Retina (tissue), 1 donor: Measurements from ENCODE around the gene PRR15L.
"Not testable (repeated sequence)": the region's sequence is repeated elsewhere in the genome, so short reads cannot be mapped to it uniquely, and the experiment has no call there.

Experiments
- DNase-seq: peaks from one replicate; pipeline ENCODE4 v3.0.0-alpha.2; 2016

Gene PRR15L

GRCh38 chr17:47929218-47930000 lies 28.3 kb downstream of the PRR15L start:
- DNase-seq: no peak

DNA sequence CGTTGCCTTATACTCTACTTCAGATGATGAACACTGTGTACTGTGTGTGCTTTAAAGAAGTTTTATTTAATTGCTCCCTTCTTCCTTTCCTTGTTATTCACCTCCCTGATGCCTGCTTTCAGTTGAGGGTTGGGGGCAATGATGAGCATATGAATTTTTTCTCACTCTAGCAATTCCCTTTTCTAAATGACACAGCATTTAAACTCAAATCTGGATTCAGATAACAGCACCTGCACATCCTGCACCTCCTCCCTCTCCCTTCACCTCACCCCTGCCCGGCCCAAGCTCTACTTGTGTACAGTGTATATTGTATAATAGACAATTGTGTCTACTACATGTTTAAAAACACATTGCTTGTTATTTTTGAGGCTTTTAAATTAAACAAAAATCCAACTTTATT lies 29.3 kb downstream of the PRR15L start:
- no peak for DNase-seq

GRCh38 chr17:47927821-47928400 lies 29.8 kb downstream of the PRR15L start:
- no peak for DNase-seq

GRCh38 chr17:47925678-47925988 lies 32.0 kb downstream of the PRR15L start:
- DNase-seq: no peak

DNA sequence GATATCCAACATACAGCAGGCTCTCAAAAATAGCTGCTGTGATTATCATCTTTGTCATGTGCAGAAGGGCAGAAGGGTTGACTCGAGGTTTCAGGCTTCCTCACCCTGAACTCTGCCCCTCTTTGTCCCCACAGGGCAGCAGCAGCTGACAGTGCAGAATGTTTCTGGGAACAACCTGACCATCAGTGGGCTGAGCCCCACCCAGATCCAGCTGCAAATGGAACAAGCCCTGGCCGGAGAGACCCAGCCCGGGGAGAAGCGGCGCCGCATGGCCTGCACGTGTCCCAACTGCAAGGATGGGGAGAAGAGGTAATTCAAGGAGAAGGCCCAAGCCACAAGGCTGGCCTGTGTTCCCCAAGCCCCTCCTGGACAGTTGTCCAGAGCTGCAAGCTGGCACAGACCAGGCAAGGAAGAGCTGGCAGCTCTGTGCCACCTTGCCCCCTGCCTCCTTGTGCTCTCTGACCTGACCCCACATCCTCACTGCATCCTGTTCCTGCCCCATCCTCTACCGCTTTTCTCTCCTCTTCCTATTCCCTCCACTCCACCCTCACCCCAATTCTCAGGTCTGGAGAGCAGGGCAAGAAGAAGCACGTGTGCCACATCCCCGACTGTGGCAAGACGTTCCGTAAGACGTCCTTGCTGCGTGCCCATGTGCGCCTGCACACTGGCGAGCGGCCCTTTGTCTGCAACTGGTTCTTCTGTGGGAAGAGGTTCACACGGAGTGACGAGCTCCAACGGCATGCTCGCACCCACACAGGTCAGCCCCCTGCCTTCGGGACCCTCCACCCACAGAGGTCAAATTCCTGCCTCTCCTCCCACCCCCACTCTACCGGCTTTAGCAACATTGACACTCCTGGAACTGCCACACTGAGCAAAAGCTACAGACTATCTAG lies 32.7 kb downstream of the PRR15L start:
- no peak for DNase-seq

- not testable (repeated sequence) for DNase-seq
Measured at GRCh38 chr17:47919889-47920288, 37.8 kb downstream of the PRR15L start.

- DNase-seq: no peak
Measured at GRCh38 chr17:47918991-47919390, 38.7 kb downstream of the PRR15L start.

DNA sequence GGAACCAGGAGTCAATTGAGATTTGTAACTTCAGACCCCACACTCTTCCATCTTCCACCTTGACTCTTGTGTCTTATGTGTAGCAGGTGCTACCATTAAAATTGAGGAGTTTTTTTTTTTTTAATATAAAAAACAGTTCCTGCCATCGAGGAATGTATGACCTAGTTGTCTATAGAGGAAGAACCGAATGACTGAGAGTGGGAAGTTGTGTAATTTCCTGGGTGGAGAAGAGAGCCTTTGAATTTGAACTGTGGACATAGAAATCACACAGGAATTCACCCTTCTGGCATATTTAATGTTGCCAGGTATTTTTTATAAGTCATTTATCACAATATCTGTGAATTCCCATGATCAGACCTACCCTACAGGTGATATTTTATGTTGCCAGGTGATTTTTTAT lies 39.7 kb downstream of the PRR15L start:
- no peak for DNase-seq

GRCh38 chr17:47917581-47917980 lies 40.1 kb downstream of the PRR15L start:
- DNase-seq: no peak

DNA sequence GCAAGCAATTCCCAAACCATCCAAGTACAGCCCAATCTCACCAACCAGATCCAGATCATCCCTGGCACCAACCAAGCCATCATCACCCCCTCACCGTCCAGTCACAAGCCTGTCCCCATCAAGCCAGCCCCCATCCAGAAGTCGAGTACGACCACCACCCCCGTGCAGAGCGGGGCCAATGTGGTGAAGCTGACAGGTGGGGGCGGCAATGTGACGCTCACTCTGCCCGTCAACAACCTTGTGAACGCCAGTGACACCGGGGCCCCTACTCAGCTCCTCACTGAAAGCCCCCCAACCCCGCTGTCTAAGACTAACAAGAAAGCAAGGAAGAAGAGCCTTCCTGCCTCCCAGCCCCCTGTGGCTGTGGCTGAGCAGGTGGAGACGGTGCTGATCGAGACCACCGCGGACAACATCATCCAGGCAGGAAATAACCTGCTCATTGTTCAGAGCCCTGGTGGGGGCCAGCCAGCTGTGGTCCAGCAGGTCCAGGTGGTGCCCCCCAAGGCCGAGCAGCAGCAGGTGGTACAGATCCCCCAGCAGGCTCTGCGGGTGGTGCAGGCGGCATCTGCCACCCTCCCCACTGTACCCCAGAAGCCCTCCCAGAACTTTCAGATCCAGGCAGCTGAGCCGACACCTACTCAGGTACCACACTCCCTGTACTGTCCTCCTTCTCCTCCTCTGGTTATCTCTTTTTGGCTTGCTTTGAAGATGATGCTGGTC lies 41.0 kb downstream of the PRR15L start:
- no peak for DNase-seq

DNA sequence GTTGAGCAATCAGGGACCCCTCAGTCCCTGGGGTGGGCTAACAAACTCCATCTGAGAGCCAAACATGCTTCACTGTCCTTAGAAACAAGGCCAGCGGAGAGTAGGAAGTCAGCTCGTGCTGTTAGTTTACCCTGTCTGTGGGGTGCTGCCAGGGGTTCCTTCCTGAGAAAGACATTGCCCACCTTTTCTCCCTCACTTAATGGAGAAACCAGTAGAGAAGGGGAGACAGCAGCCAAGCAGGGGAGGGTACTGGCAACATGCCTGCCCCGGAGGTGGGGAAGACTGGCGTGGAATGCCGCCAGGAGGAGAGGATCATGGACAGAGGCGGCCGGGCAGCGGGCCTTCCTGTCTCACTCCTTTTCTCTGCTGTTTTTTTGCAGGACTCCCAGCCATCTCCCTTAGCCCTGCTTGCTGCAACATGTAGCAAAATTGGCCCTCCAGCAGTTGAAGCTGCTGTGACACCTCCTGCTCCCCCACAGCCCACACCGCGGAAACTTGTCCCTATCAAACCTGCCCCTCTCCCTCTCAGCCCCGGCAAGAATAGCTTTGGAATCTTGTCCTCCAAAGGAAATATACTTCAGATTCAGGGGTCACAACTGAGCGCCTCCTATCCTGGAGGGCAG lies 41.8 kb downstream of the PRR15L start:
- DNase-seq: no peak

DNA sequence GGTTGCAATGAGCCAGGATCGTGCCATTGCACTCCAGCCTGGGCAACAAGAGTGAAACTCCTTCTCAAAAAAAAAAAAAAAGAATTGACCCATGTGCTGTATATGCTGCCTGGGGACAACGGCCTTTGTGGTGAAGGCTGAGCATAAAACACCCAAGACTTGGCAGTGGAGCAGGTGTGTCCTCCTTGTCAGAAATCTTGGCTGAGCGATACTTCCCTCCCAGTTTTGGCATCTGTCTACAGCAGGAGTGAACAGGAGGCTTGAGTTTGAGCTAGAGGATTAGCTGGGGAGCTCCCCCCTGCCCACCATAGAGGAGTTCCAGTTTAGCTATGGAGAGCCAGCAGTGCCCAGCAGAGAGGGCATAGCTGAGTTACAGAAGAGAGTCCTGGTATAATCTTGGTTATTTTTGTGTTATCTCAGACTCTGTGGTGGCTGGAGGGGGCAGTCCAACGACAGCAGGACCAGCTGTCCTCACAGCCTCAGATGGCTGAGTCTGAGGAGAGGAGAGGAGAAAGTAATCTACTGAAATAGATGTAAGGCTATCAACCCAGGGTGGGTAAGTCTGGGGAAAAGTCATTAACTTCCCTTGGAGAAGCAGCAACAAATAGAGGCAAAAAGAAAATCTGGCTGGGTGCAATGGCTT lies 43.3 kb downstream of the PRR15L start:
- no peak for DNase-seq

DNA sequence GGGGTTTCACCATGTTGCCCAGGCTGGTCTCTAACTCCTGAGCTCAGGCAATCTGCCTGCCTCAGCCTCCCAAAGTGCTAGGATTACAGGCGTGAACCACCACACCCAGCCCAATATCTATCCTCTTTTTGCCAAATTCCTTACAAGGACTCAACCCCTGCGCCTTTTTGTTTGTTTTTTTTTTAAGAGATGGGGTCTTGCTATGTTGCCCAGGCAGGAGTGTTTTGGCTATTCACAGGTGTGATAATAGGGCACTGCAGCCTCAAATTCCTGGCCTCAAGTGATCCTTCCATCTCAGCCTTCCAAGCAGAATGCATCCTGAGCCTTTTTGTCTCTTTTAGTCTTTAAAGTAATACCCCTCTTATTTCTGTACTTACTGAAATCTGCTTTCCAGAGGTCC lies 44.6 kb downstream of the PRR15L start:
- DNase-seq: no peak

DNA sequence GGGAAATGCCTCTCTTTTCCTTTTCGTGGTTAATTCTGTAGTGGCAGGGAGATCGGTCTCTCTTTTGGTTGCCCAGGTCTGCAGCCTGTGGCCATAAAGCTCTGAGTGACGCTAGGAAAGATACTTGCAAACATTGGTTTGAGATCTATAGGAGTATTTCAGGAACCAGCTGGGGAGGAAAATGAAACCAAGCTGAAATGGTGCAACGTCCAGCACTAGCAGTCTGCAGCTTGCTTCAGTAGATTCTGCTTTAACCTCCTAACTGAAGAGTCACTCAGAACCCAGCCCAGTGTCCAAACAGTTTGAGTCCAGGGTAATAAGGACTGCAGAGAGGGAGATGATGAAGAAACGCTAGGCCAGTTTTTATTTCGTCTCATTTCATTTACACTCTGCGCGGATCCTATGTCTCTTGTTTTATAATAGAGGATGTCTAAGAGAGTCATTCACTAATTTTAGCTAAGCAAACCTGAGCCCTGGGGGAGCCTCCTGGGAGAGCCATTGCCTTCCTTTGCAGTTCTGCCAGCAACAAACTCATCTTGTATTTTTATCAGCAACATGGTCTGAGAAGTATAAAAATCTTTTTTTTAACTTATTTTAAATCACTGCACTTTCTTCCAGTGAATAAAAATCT lies 49.6 kb downstream of the PRR15L start:
- no peak for DNase-seq

DNA sequence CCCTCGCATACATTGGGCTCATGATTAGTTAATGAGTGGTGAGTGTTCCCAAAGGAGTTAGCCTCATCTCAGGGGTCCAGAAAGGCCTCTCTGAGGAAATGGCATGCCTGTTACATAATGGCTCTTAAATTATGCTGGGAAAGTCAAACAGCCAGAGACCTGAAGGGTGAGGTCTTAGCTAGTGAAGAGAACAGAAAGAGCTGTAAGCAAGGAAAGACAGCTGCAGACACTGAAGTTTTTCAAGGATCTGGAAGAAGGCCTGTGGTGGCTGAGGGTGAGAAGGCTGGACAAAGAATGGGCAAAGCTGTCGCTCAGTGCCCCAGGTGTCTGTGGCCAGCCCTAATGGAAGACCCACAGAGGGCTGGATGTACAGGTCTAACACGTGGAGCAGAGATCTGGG lies 51.2 kb downstream of the PRR15L start:
- no peak for DNase-seq

GRCh38 chr17:47905221-47905733 lies 52.4 kb downstream of the PRR15L start:
- no peak for DNase-seq

DNA sequence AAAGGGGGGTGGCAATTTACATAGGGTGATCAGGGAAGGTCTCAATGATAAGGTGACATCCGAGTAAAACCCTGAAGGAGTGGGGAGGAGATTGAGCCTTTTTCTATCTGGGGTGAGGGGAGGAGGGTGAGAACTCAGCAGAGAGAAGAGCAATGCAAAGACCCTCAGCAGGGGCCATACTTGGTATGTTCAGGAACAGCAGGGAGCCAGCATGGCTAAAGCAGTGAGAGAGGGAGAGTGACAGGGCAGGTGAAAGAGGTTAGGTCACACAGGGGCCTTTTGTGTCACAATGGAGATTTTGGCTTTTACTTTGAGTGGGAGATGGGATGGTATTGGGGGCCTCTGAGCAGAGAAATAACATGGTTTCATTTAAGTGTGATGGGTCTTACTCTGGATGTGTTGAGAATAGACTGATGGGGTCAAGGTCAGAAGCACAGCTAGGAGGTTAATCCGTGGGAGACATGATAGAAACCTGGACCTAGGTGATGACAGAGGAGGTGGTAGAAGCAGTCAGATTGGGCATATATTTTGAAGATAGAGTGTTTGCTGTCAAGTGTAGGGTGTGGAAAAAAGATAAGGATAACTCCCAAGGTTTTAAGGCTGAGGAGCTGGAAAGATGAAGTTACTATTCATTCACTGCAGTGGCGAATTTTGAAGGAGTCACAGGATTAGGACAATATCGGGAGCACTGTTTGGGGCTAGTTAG lies 55.5 kb downstream of the PRR15L start:
- no peak for DNase-seq
